WERI-Rb-1 (cell line): ENCODE measurements around the gene MAPK14.

Experiments used
- DNase-seq: peaks from one replicate; pipeline ENCODE4 v3.0.0-alpha.2; 2020
- H3K27ac ChIP-seq: fragments of 250-450 bp; sonication (Bioruptor Pico); 2 replicates; pipeline ENCODE4 v1.5.1; 2020; ENCODE audit warnings: mild to moderate bottlenecking, moderate library complexity
- H3K27me3 ChIP-seq: fragments of 250-450 bp; sonication (Bioruptor Pico); 2 replicates; pipeline ENCODE4 v1.5.1; 2021; ENCODE audit warnings: mild to moderate bottlenecking, low read depth, moderate library complexity; ENCODE audit not compliant: insufficient read depth, severe bottlenecking
- H3K36me3 ChIP-seq: fragments of 250-450 bp; sonication (Bioruptor Pico); 2 replicates; pipeline ENCODE4 v1.5.1; 2020; ENCODE audit warnings: mild to moderate bottlenecking, moderate library complexity
- H3K4me3 ChIP-seq: 2 replicates; pipeline ENCODE4 v1.5.1; 2011; ENCODE audit warnings: low read depth, mild to moderate bottlenecking, control low read depth, low read length
- H3K9me3 ChIP-seq: fragments of 250-450 bp; sonication (Bioruptor Pico); 2 replicates; pipeline ENCODE4 v1.5.1; 2021; ENCODE audit warnings: mild to moderate bottlenecking, moderate library complexity; ENCODE audit not compliant: severe bottlenecking
- CTCF ChIP-seq: IDR thresholded peaks from 2 replicates; pipeline ENCODE4 v1.5.1; 2011; ENCODE audit warnings: low read depth, mild to moderate bottlenecking, control low read depth, inconsistent platforms, low read length

The MAPK14 gene

GRCh38 chr6:36071281-36071680 lies 43.7 kb downstream of the MAPK14 start:
- DNase-seq, result no peak
- H3K9me3 ChIP-seq, result no peaks in the 10 kb centered on the region
- no peak for TF ChIP-seq CTCF
- peaks cover 19% of the 10 kb centered on the region for H3K36me3 ChIP-seq
- H3K4me3 ChIP-seq, result no peak overlapping the region
- no peak overlapping the region for H3K27ac ChIP-seq
- no peaks in the 10 kb centered on the region for H3K27me3 ChIP-seq

- Histone ChIP-seq H3K36me3 (peaks cover 23% of the 10 kb centered on the region), H3K27ac (no peak overlapping the region)
- no peak for TF ChIP-seq CTCF
These were observed 44.1 kb downstream of the MAPK14 start for GRCh38 chr6:36071714-36072113.

GRCh38 chr6:36072681-36073080 lies 45.1 kb downstream of the MAPK14 start:
- Histone ChIP-seq H3K27me3 (no peaks in the 10 kb centered on the region), H3K27ac (no peak overlapping the region), H3K9me3 (no peaks in the 10 kb centered on the region), H3K36me3 (peaks cover 33% of the 10 kb centered on the region), H3K4me3 (no peak overlapping the region)
- DNase-seq, result no peak
- no peak for TF ChIP-seq CTCF

More at GRCh38 chr6:36071714-36072113, 44.1 kb downstream of the MAPK14 start:
- Histone ChIP-seq H3K27me3 (no peaks in the 10 kb centered on the region), H3K9me3 (no peaks in the 10 kb centered on the region), H3K4me3 (no peak overlapping the region)
- DNase-seq, result no peak

GRCh38 chr6:36073587-36073986 lies 46.0 kb downstream of the MAPK14 start:
- Histone ChIP-seq H3K9me3 (no peaks in the 10 kb centered on the region), H3K27me3 (no peaks in the 10 kb centered on the region), H3K4me3 (no peak overlapping the region), H3K36me3 (peaks cover 42% of the 10 kb centered on the region), H3K27ac (no peak overlapping the region)
- TF ChIP-seq CTCF, result no peak
- DNase-seq, result no peak

GRCh38 chr6:36075656-36076055 lies 48.0 kb downstream of the MAPK14 start:
- TF ChIP-seq CTCF, result peak; percentile 61
- Histone ChIP-seq H3K9me3 (no peaks in the 10 kb centered on the region), H3K4me3 (no peak overlapping the region), H3K27me3 (no peaks in the 10 kb centered on the region), H3K27ac (no peak overlapping the region), H3K36me3 (peaks cover 60% of the 10 kb centered on the region)
- peak; percentile 42 for DNase-seq
